GM23338 (cell line): ENCODE data around the gene GPR63. TPM values are rescaled to one million over a fixed set of nuclear protein-coding genes. Genes with fewer than 3 reads are reported as not detected.

Source experiments
- ATAC-seq: fragments of 200-7000 bp; cut with Tn5 transposase; 3 replicates; pipeline ENCODE4 v1.9.1; 2020
- DNase-seq: peaks from one replicate; pipeline ENCODE4 v3.0.0-alpha.2; 2015; ENCODE audit warnings: low spot score
- H2AFZ ChIP-seq: fragments of 200-600 bp; sonication (generic); 2 replicates; pipeline ENCODE4 v1.8.0; 2016; ENCODE audit warnings: antibody characterized with exemption, mild to moderate bottlenecking, moderate library complexity
- H3F3A ChIP-seq: fragments of 200-600 bp; sonication (generic); replicated peaks from 2 replicates; pipeline ENCODE4 v1.8.0; 2017; ENCODE audit warnings: antibody characterized with exemption, mixed run types, low read depth
- H3K27ac ChIP-seq: fragments of 200-600 bp; sonication (generic); 2 replicates; pipeline ENCODE4 v1.6.1; 2016; ENCODE audit warnings: low read depth
- H3K27me3 ChIP-seq: fragments of 200-600 bp; sonication (generic); 2 replicates; pipeline ENCODE4 v1.8.0; 2016; ENCODE audit warnings: mild to moderate bottlenecking, mixed run types, moderate library complexity; ENCODE audit not compliant: insufficient read depth
- H3K36me3 ChIP-seq: fragments of 200-600 bp; sonication (generic); 2 replicates; pipeline ENCODE4 v1.8.0; 2016; ENCODE audit warnings: mild to moderate bottlenecking; ENCODE audit not compliant: insufficient read depth
- H3K4me1 ChIP-seq: fragments of 200-600 bp; sonication (generic); 2 replicates; pipeline ENCODE4 v1.8.0; 2016; ENCODE audit warnings: mild to moderate bottlenecking, moderate library complexity; ENCODE audit not compliant: insufficient read depth
- H3K4me2 ChIP-seq: fragments of 200-600 bp; sonication (generic); 2 replicates; pipeline ENCODE4 v1.7.1; 2017; ENCODE audit warnings: mixed run types
- H3K4me3 ChIP-seq: fragments of 200-600 bp; sonication (generic); 2 replicates; pipeline ENCODE4 v1.6.1; 2016; ENCODE audit warnings: mixed run types
- H3K79me2 ChIP-seq: fragments of 200-600 bp; sonication (generic); replicated peaks from 2 replicates; pipeline ENCODE4 v1.8.0; 2017; ENCODE audit warnings: mild to moderate bottlenecking; ENCODE audit not compliant: insufficient read depth
- H3K9me2 ChIP-seq: fragments of 200-600 bp; sonication (generic); 2 replicates; pipeline ENCODE4 v1.8.0; 2017; ENCODE audit not compliant: insufficient read depth
- H4K20me1 ChIP-seq: fragments of 200-600 bp; sonication (generic); replicated peaks from 2 replicates; pipeline ENCODE4 v1.8.0; 2017; ENCODE audit warnings: mild to moderate bottlenecking; ENCODE audit not compliant: insufficient read depth
- H3K27ac Mint-ChIP-seq: 2 replicates; pipeline ENCODE4 v1.8.0; 2020; ENCODE audit warnings: inconsistent platforms, mild to moderate bottlenecking, moderate library complexity, mixed read lengths
- H3K27me3 Mint-ChIP-seq: 3 replicates; pipeline ENCODE4 v1.8.0; 2022; ENCODE audit warnings: low read depth, mild to moderate bottlenecking, moderate library complexity, mixed read lengths, inconsistent platforms; ENCODE audit not compliant: insufficient read depth, poor library complexity
- H3K36me3 Mint-ChIP-seq: 3 replicates; pipeline ENCODE4 v1.8.0; 2021; ENCODE audit warnings: low read depth, mild to moderate bottlenecking, inconsistent platforms, moderate library complexity, mixed read lengths
- H3K4me1 Mint-ChIP-seq: 3 replicates; pipeline ENCODE4 v1.8.0; 2020; ENCODE audit warnings: mild to moderate bottlenecking, inconsistent platforms, mixed read lengths
- H3K4me3 Mint-ChIP-seq: 3 replicates; pipeline ENCODE4 v1.8.0; 2021; ENCODE audit warnings: moderate library complexity, mild to moderate bottlenecking, inconsistent platforms, mixed read lengths
- H3K9me3 Mint-ChIP-seq: 3 replicates; pipeline ENCODE4 v1.8.0; 2020; ENCODE audit warnings: moderate library complexity, mild to moderate bottlenecking, inconsistent platforms, mixed read lengths
- CTCF ChIP-seq, 2 experiments: fragments of 200-600 bp in 1 of 2; sonication (generic) in 1 of 2; conservative IDR thresholded peaks; 2 replicates each; pipeline versions ENCODE4 v1.5.1 to v1.6.1; 2016 to 2017; ENCODE audit warnings: antibody characterized with exemption in 2 of 2, low read depth in 2 of 2, mild to moderate bottlenecking in 2 of 2, moderate library complexity in 1 of 2
- ETS1 ChIP-seq: IDR thresholded peaks from 2 replicates; pipeline ENCODE4 v1.6.1; 2016; ENCODE audit warnings: antibody characterized with exemption
- EZH2phosphoT487 ChIP-seq: fragments of 200-600 bp; sonication (generic); IDR thresholded peaks from one replicate; pipeline ENCODE4 v1.8.1; 2018; ENCODE audit warnings: antibody characterized with exemption; ENCODE audit not compliant: unreplicated experiment
- POLR2AphosphoS5 ChIP-seq: IDR thresholded peaks from 2 replicates; pipeline ENCODE4 v1.6.1; 2016; ENCODE audit warnings: antibody characterized with exemption, low read depth
- ZNF331 ChIP-seq: fragments of 250-450 bp; sonication (Bioruptor Pico); IDR thresholded peaks from 2 replicates; pipeline ENCODE4 v1.5.0; 2020; ENCODE audit warnings: low read depth, mild to moderate bottlenecking, moderate library complexity
- polyA plus RNA-seq: library from polyadenylated mRNA; unstranded; fragments of >200 nt; fragmentation: Nextera tagmentation; extraction: Ambion mirVana; gene quantifications from 2 replicates; pipeline ENCODE4 v1.2.1, GENCODE V29; 2016
- total RNA-seq: library from RNA; depleted of rRNA; stranded (reverse); fragments of >200 nt; shearing (Covaris generic); gene quantifications from 2 replicates; pipeline ENCODE4 v1.2.3, GENCODE V29; 2014

Gene GPR63
- total and polyA plus RNA-seq, 2 experiments from 2014 or later, result 5.4 to 19.3 TPM

GRCh38 chr6:96792561-96793190 is 44.6 kb downstream of the GPR63 start:
- Histone ChIP-seq H4K20me1 (no peaks in the 10 kb centered on the region; the same call in 1 of the 2 replicates), H3K4me1 (peaks cover 15% of the 10 kb centered on the region), H3K9me2 (no peaks in the 10 kb centered on the region), H3K4me3 (no peak overlapping the region), H3K4me2 (no peak overlapping the region), H3K27ac (no peak overlapping the region), H3K36me3 (peaks cover 3% of the 10 kb centered on the region; the same call in 1 of the 2 replicates), H2AFZ (no peak overlapping the region), H3K79me2 (no peaks in the 10 kb centered on the region), H3K27me3 (no peaks in the 10 kb centered on the region), H3F3A (no peaks in the 10 kb centered on the region)
- ATAC-seq (no peak), DNase-seq (no peak)
- no peaks in the 10 kb centered on the region for H3K9me3 Mint-ChIP-seq
- peaks cover 15% of the 10 kb centered on the region; the same call in 1 of the 3 replicates for H3K36me3 Mint-ChIP-seq
- TF ChIP-seq ZNF331 (CRISPR knock-in tag) (no peak), POLR2AphosphoS5 (no peak), CTCF (conservative IDR thresholded peaks at IDR 0.05; ENCODE audit: low read depth in 2 of 2) (no peak), ETS1 (no peak), EZH2phosphoT487 (no peak)
- H3K4me3 Mint-ChIP-seq, result no peak overlapping the region
- no peak overlapping the region for H3K27ac Mint-ChIP-seq
- H3K4me1 Mint-ChIP-seq, result peaks cover 15% of the 10 kb centered on the region; the same call in 2 of the 3 replicates
- no peaks in the 10 kb centered on the region for H3K27me3 Mint-ChIP-seq

GRCh38 chr6:96789871-96790270 is 47.4 kb downstream of the GPR63 start:
- Histone ChIP-seq H3K4me3 (no peak overlapping the region), H3K4me1 (peaks cover 15% of the 10 kb centered on the region), H3K27ac (no peak overlapping the region), H2AFZ (no peak overlapping the region), H3K79me2 (no peaks in the 10 kb centered on the region), H3K36me3 (no peaks in the 10 kb centered on the region), H4K20me1 (no peaks in the 10 kb centered on the region; the same call in 1 of the 2 replicates), H3K4me2 (no peak overlapping the region), H3F3A (no peaks in the 10 kb centered on the region), H3K27me3 (no peaks in the 10 kb centered on the region), H3K9me2 (no peaks in the 10 kb centered on the region)
- TF ChIP-seq EZH2phosphoT487 (no peak), ZNF331 (CRISPR knock-in tag) (no peak), CTCF (conservative IDR thresholded peaks at IDR 0.05; ENCODE audit: low read depth in 2 of 2) (no peak), ETS1 (no peak)
- ATAC-seq, result no peak
- H3K27ac Mint-ChIP-seq, result no peak overlapping the region
- no peaks in the 10 kb centered on the region for H3K27me3 Mint-ChIP-seq
- no peak overlapping the region for H3K4me3 Mint-ChIP-seq
- peaks cover 18% of the 10 kb centered on the region; the same call in 2 of the 3 replicates for H3K4me1 Mint-ChIP-seq
- peaks cover 11% of the 10 kb centered on the region; the same call in 1 of the 3 replicates for H3K36me3 Mint-ChIP-seq
- no peak for DNase-seq
- no peaks in the 10 kb centered on the region for H3K9me3 Mint-ChIP-seq
